Measurements from ENCODE around the gene CAVIN4. TPM values are rescaled to one million over a fixed set of nuclear protein-coding genes. Genes with fewer than 3 reads are reported as not detected.

CAVIN4 gene
- total RNA-seq, 1 experiment from 2014 or later = 7.1 TPM

DNA sequence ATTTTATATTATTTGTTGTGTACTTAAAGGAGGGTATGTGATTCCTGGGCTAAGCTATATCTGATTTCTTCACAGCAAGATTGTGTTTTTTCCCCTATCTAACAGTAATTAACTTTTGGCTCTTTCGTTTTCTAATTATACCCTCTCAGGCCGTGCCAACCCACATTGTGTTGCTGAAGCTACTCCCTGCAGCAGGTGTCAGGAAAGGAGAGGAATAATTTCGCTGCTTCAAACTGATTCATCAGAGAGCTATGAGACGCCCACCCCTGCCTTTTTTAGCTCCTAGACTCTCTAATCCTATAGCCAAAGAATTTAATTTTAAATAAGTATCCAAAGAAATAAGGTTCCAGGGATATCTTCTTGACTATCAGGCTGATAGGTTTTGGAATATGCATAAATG is 3.8 kb downstream of the CAVIN4 start (continued):
- TF ChIP-seq, protein P1, sequence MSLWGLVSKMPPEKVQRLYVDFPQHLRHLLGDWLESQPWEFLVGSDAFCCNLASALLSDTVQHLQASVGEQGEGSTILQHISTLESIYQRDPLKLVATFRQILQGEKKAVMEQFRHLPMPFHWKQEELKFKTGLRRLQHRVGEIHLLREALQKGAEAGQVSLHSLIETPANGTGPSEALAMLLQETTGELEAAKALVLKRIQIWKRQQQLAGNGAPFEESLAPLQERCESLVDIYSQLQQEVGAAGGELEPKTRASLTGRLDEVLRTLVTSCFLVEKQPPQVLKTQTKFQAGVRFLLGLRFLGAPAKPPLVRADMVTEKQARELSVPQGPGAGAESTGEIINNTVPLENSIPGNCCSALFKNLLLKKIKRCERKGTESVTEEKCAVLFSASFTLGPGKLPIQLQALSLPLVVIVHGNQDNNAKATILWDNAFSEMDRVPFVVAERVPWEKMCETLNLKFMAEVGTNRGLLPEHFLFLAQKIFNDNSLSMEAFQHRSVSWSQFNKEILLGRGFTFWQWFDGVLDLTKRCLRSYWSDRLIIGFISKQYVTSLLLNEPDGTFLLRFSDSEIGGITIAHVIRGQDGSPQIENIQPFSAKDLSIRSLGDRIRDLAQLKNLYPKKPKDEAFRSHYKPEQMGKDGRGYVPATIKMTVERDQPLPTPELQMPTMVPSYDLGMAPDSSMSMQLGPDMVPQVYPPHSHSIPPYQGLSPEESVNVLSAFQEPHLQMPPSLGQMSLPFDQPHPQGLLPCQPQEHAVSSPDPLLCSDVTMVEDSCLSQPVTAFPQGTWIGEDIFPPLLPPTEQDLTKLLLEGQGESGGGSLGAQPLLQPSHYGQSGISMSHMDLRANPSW (CRISPR knock-in tag; conservative IDR thresholded peaks at IDR 0.05; ENCODE audit: low read depth) = no peak
- TF ChIP-seq, protein P2, sequence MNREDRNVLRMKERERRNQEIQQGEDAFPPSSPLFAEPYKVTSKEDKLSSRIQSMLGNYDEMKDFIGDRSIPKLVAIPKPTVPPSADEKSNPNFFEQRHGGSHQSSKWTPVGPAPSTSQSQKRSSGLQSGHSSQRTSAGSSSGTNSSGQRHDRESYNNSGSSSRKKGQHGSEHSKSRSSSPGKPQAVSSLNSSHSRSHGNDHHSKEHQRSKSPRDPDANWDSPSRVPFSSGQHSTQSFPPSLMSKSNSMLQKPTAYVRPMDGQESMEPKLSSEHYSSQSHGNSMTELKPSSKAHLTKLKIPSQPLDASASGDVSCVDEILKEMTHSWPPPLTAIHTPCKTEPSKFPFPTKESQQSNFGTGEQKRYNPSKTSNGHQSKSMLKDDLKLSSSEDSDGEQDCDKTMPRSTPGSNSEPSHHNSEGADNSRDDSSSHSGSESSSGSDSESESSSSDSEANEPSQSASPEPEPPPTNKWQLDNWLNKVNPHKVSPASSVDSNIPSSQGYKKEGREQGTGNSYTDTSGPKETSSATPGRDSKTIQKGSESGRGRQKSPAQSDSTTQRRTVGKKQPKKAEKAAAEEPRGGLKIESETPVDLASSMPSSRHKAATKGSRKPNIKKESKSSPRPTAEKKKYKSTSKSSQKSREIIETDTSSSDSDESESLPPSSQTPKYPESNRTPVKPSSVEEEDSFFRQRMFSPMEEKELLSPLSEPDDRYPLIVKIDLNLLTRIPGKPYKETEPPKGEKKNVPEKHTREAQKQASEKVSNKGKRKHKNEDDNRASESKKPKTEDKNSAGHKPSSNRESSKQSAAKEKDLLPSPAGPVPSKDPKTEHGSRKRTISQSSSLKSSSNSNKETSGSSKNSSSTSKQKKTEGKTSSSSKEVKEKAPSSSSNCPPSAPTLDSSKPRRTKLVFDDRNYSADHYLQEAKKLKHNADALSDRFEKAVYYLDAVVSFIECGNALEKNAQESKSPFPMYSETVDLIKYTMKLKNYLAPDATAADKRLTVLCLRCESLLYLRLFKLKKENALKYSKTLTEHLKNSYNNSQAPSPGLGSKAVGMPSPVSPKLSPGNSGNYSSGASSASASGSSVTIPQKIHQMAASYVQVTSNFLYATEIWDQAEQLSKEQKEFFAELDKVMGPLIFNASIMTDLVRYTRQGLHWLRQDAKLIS (CRISPR knock-in tag; IDR thresholded peaks at IDR 0.05; ENCODE audit: borderline replicate concordance) = no peak
- TF ChIP-seq GTF2I (CRISPR knock-in tag; conservative IDR thresholded peaks at IDR 0.05) (no peak), TEAD1 (CRISPR knock-in tag; IDR thresholded peaks at IDR 0.05) (no peak), NR3C1 (CRISPR knock-in tag; conservative IDR thresholded peaks at IDR 0.05; ENCODE audit: low read depth) (no peak), RELA (CRISPR knock-in tag; IDR thresholded peaks at IDR 0.05; ENCODE audit: borderline replicate concordance) (no peak), FOXP1 (CRISPR knock-in tag; IDR thresholded peaks at IDR 0.05; ENCODE audit: borderline replicate concordance) (no peak), NR2C2 (CRISPR knock-in tag; IDR thresholded peaks at IDR 0.05) (no peak)
- TF ChIP-seq, protein P3, sequence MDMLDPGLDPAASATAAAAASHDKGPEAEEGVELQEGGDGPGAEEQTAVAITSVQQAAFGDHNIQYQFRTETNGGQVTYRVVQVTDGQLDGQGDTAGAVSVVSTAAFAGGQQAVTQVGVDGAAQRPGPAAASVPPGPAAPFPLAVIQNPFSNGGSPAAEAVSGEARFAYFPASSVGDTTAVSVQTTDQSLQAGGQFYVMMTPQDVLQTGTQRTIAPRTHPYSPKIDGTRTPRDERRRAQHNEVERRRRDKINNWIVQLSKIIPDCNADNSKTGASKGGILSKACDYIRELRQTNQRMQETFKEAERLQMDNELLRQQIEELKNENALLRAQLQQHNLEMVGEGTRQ (CRISPR knock-in tag; IDR thresholded peaks at IDR 0.05) = no peak
- TF ChIP-seq, protein P4, sequence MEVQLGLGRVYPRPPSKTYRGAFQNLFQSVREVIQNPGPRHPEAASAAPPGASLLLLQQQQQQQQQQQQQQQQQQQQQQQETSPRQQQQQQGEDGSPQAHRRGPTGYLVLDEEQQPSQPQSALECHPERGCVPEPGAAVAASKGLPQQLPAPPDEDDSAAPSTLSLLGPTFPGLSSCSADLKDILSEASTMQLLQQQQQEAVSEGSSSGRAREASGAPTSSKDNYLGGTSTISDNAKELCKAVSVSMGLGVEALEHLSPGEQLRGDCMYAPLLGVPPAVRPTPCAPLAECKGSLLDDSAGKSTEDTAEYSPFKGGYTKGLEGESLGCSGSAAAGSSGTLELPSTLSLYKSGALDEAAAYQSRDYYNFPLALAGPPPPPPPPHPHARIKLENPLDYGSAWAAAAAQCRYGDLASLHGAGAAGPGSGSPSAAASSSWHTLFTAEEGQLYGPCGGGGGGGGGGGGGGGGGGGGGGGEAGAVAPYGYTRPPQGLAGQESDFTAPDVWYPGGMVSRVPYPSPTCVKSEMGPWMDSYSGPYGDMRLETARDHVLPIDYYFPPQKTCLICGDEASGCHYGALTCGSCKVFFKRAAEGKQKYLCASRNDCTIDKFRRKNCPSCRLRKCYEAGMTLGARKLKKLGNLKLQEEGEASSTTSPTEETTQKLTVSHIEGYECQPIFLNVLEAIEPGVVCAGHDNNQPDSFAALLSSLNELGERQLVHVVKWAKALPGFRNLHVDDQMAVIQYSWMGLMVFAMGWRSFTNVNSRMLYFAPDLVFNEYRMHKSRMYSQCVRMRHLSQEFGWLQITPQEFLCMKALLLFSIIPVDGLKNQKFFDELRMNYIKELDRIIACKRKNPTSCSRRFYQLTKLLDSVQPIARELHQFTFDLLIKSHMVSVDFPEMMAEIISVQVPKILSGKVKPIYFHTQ (CRISPR knock-in tag; IDR thresholded peaks at IDR 0.05) = no peak
- TF ChIP-seq, protein P5, sequence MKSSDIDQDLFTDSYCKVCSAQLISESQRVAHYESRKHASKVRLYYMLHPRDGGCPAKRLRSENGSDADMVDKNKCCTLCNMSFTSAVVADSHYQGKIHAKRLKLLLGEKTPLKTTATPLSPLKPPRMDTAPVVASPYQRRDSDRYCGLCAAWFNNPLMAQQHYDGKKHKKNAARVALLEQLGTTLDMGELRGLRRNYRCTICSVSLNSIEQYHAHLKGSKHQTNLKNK (CRISPR knock-in tag; IDR thresholded peaks at IDR 0.05) = no peak
- TF ChIP-seq, protein P6, sequence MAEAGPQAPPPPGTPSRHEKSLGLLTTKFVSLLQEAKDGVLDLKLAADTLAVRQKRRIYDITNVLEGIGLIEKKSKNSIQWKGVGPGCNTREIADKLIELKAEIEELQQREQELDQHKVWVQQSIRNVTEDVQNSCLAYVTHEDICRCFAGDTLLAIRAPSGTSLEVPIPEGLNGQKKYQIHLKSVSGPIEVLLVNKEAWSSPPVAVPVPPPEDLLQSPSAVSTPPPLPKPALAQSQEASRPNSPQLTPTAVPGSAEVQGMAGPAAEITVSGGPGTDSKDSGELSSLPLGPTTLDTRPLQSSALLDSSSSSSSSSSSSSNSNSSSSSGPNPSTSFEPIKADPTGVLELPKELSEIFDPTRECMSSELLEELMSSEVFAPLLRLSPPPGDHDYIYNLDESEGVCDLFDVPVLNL (CRISPR knock-in tag; IDR thresholded peaks at IDR 0.05; ENCODE audit: borderline replicate concordance, low read depth) = no peak

DNA sequence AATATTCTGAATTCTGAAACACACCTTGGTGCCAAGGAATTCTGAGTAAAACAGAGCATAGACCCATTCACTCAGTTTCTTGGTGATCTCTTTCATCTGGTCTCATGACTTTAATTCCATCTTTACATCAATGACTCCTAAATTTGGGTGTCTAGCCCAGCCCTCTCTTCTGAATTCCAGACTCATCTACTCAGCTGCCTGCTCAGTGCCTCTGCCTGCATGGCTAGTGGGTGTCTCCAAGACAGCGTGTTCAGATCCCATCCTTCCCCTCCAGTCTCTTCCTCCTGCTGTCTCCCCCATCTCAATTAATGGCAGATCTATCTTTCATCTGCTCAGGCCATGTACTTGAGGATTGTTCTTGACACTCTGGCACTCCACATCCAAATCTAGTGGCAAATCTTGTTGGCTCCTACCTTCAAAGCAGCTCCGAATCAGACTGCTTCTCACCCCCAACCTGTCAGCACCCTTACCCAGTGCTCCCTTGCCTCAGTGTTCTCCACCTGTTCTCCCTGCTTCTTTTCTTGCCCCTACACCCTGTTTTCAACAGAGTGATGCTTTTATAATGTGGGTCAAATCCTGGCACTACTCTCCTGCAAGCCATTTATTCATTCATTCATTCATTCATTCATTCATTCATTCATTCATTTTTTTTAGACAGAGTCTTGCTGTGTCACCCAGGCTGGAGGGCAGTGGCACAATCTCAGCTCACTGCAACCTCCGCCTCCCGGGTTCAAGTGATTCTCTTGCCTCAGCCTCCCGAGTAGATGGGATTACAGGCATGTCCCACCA is 5.3 kb downstream of the CAVIN4 start:
- POLR2A ChIA-PET = no interaction called here
- no peak for ATAC-seq
- TF ChIP-seq SOX15 (CRISPR knock-in tag; IDR thresholded peaks at IDR 0.05) (no peak), KAT7 (CRISPR knock-in tag; IDR thresholded peaks at IDR 0.05; ENCODE audit: borderline replicate concordance) (no peak), ATF1 (CRISPR knock-in tag; IDR thresholded peaks at IDR 0.05) (no peak), HMGA2 (CRISPR knock-in tag; IDR thresholded peaks at IDR 0.05) (no peak)
- TF ChIP-seq, protein P7, sequence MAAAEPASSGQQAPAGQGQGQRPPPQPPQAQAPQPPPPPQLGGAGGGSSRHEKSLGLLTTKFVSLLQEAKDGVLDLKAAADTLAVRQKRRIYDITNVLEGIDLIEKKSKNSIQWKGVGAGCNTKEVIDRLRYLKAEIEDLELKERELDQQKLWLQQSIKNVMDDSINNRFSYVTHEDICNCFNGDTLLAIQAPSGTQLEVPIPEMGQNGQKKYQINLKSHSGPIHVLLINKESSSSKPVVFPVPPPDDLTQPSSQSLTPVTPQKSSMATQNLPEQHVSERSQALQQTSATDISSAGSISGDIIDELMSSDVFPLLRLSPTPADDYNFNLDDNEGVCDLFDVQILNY (CRISPR knock-in tag; IDR thresholded peaks at IDR 0.05) = no peak
- TF ChIP-seq, protein P2 (CRISPR knock-in tag; IDR thresholded peaks at IDR 0.05; ENCODE audit: borderline replicate concordance) = no peak

More for the DNA sequence above, 5.3 kb downstream of the CAVIN4 start:
- Mint-ChIP-seq H3K9me3 (no peaks in the 10 kb centered on the region), H3K4me3 (no peak overlapping the region), H3K27ac (no peak overlapping the region), H3K36me3 (peaks cover 10% of the 10 kb centered on the region; the same call in 1 of the 2 replicates), H3K27me3 (ENCODE audit: low read depth) (no peaks in the 10 kb centered on the region), H3K4me1 (no peaks in the 10 kb centered on the region)
- no peak for DNase-seq (ENCODE audit: low spot score)
- CTCF ChIA-PET = interaction anchor here (2.5 kb wide), 1 partner anchor 12 kb away, joined by 6 read pairs; no protein-coding TSS in a partner anchor
